Suppressor macrophage treated with lipopolysaccharide for 1 hour (primary cell): Measurements from ENCODE around the gene IL17RD.

Experiments used
- DNase-seq, 3 donors: peaks; one replicate each; pipeline ENCODE4 v3.0.0-alpha.2; 2020 to 2022

The IL17RD gene

GRCh38 chr3:57064572-57064971 is 100.6 kb downstream of the IL17RD start:
- peak; percentile 53 to 57 (median 57) for DNase-seq

GRCh38 chr3:57064001-57064400 is 101.2 kb downstream of the IL17RD start:
- no peak for DNase-seq

- DNase-seq, result peak in 1 of 3 donors; percentile 30
Observed at GRCh38 chr3:57063032-57063431, 102.1 kb downstream of the IL17RD start.

GRCh38 chr3:57062101-57062631 is 103.0 kb downstream of the IL17RD start:
- no peak for DNase-seq

- no peak for DNase-seq
Observed at GRCh38 chr3:57061556-57061955, 103.6 kb downstream of the IL17RD start.

GRCh38 chr3:57060089-57060821 is 104.9 kb downstream of the IL17RD start, which contains the start of gene SPATA12:
TSS of gene SPATA12 (plus strand) at chr3:57060664. CDS start at chr3:57073695, 13,031 bp downstream.
- DNase-seq, result peak; percentile 91 to 92 (median 92)

- DNase-seq, result peak; percentile 71 to 78 (median 72)
Observed at GRCh38 chr3:57059411-57059810, 105.7 kb downstream of the IL17RD start.

- DNase-seq, result no peak
Observed at GRCh38 chr3:57057351-57057750, 107.8 kb downstream of the IL17RD start.

- DNase-seq, result no peak
Observed at GRCh38 chr3:57053122-57053521, 112.0 kb downstream of the IL17RD start.

- no peak for DNase-seq
Observed at GRCh38 chr3:57052662-57053061, 112.5 kb downstream of the IL17RD start.

- DNase-seq, result no peak
Observed at GRCh38 chr3:57048728-57049127, 116.4 kb downstream of the IL17RD start.

GRCh38 chr3:57048052-57048671 is 117.0 kb downstream of the IL17RD start:
- peak in 2 of 3 donors; percentile 17 to 43 for DNase-seq

- DNase-seq, result peak; percentile 34 to 53 (median 49)
Observed at GRCh38 chr3:57046101-57046765, 118.9 kb downstream of the IL17RD start.

GRCh38 chr3:57043518-57043917 is 121.6 kb downstream of the IL17RD start:
- no peak for DNase-seq

- no peak for DNase-seq
Observed at GRCh38 chr3:57041674-57042073, 123.5 kb downstream of the IL17RD start.
